Liver (tissue), 9 donors: ENCODE data around the gene C9orf50. TPM values are rescaled to one million over a fixed set of nuclear protein-coding genes. Genes with fewer than 3 reads are reported as not detected.

Source experiments
- DNase-seq: peaks from one replicate; pipeline ENCODE4 v3.0.0-alpha.2; 2017; ENCODE audit warnings: low spot score
- H3K27ac ChIP-seq, 2 donors: one replicate each; pipeline ENCODE4 v1.7.0; 2013; ENCODE audit warnings: inconsistent platforms in 2 of 2, low read length in 2 of 2, control low read depth in 1 of 2, low read depth in 1 of 2, mild to moderate bottlenecking in 1 of 2
- H3K27me3 ChIP-seq, 4 donors: one replicate each; pipeline versions ENCODE4 v1.6.1 to v1.7.0; 2013; ENCODE audit warnings: low read length in 3 of 4, inconsistent platforms in 1 of 4, mild to moderate bottlenecking in 1 of 4, moderate library complexity in 1 of 4; ENCODE audit not compliant: control insufficient read depth in 4 of 4, insufficient read depth in 4 of 4
- H3K36me3 ChIP-seq, 4 donors: one replicate each; pipeline versions ENCODE4 v1.6.1 to v1.7.0; 2013; ENCODE audit warnings: low read length in 3 of 4, mild to moderate bottlenecking in 3 of 4, low read depth in 1 of 4, moderate library complexity in 1 of 4; ENCODE audit not compliant: control insufficient read depth in 4 of 4, insufficient read depth in 3 of 4
- H3K4me1 ChIP-seq, 4 donors: one replicate each; pipeline versions ENCODE4 v1.6.1 to v1.7.0; 2013; ENCODE audit warnings: low read length in 3 of 4, mild to moderate bottlenecking in 3 of 4, moderate library complexity in 1 of 4; ENCODE audit not compliant: control insufficient read depth in 4 of 4, insufficient read depth in 4 of 4
- H3K4me3 ChIP-seq, 3 donors: one replicate each; pipeline versions ENCODE4 v1.6.1 to v1.7.0; 2013; ENCODE audit warnings: low read length in 3 of 3, control low read depth in 1 of 3, low read depth in 1 of 3, mild to moderate bottlenecking in 1 of 3
- H3K9ac ChIP-seq, 2 donors: one replicate each; pipeline ENCODE4 v1.7.0; 2013; ENCODE audit warnings: low read length in 2 of 2, mild to moderate bottlenecking in 2 of 2, moderate library complexity in 2 of 2, control low read depth in 1 of 2, low read depth in 1 of 2
- H3K9me3 ChIP-seq, 4 donors: one replicate each; pipeline versions ENCODE4 v1.6.1 to v1.7.0; 2013; ENCODE audit warnings: low read length in 3 of 4; ENCODE audit not compliant: control insufficient read depth in 4 of 4
- EGR1 ChIP-seq, 2 donors: IDR thresholded peaks; 2 replicates each; pipeline ENCODE4 v1.6.1; 2016 to 2018; ENCODE audit warnings: antibody characterized with exemption in 2 of 2, low read depth in 2 of 2
- FOXA2 ChIP-seq: IDR thresholded peaks from 2 replicates; pipeline ENCODE4 v1.6.1; 2016; ENCODE audit warnings: antibody characterized with exemption
- GABPA ChIP-seq, 2 donors: IDR thresholded peaks in 1 of 2; conservative IDR thresholded peaks in 1 of 2; 2 replicates each; pipeline ENCODE4 v1.6.1; 2016; ENCODE audit warnings: antibody characterized with exemption in 2 of 2, mild to moderate bottlenecking in 1 of 2, moderate library complexity in 1 of 2
- HNF4A ChIP-seq, 2 donors: conservative IDR thresholded peaks; 2 replicates each; pipeline ENCODE4 v1.6.1; 2016; ENCODE audit warnings: antibody characterized with exemption in 2 of 2, mild to moderate bottlenecking in 2 of 2
- HNF4G ChIP-seq: IDR thresholded peaks from 2 replicates; pipeline ENCODE4 v1.6.1; 2016; ENCODE audit warnings: antibody characterized with exemption
- NR2F2 ChIP-seq: IDR thresholded peaks from 2 replicates; pipeline ENCODE4 v1.6.1; 2016; ENCODE audit warnings: antibody characterized with exemption
- RAD21 ChIP-seq, 2 donors: IDR thresholded peaks; 2 replicates each; pipeline ENCODE4 v1.6.1; 2016; ENCODE audit warnings: antibody characterized with exemption in 2 of 2, mild to moderate bottlenecking in 2 of 2
- RXRA ChIP-seq, 2 donors: IDR thresholded peaks; 2 replicates each; pipeline ENCODE4 v1.6.1; 2017 to 2018; ENCODE audit warnings: antibody characterized with exemption in 2 of 2, mild to moderate bottlenecking in 1 of 2
- SP1 ChIP-seq: IDR thresholded peaks from 2 replicates; pipeline ENCODE4 v1.6.1; 2018; ENCODE audit warnings: antibody characterized with exemption, mild to moderate bottlenecking
- TAF1 ChIP-seq: conservative IDR thresholded peaks from 2 replicates; pipeline ENCODE4 v1.6.1; 2016; ENCODE audit warnings: antibody characterized with exemption, mild to moderate bottlenecking
- YY1 ChIP-seq: IDR thresholded peaks from 2 replicates; pipeline ENCODE4 v1.6.1; 2016; ENCODE audit warnings: antibody characterized with exemption, mild to moderate bottlenecking
- WGBS: extraction: QIAGEN DNeasy Blood & Tissue Kit; methylation state at CpG from one replicate; pipeline ENCODE4 v1.1.7; 2013; 5-methylcytosine and 5-hydroxymethylcytosine counted together
- polyA plus RNA-seq, 2 donors: library from polyadenylated mRNA; stranded (reverse) in 1 of 2; unstranded in 1 of 2; fragments of 200-250 nt in 1 of 2; fragments of >200 nt in 1 of 2; fragmentation: Nextera tagmentation in 1 of 2; extraction: Ambion mirVana in 1 of 2; gene quantifications; one replicate each; pipeline versions ENCODE4 v1.2.1 to v1.2.3, GENCODE V29; 2013 to 2015
- total RNA-seq, 2 donors: library from RNA; depleted of rRNA; stranded (reverse); fragments of >200 nt; gene quantifications; one replicate each; pipeline ENCODE4 v1.2.3, GENCODE V29; 2014
- TF ChIP-seq, protein P1 (sequence below): IDR thresholded peaks from 2 replicates; pipeline ENCODE4 v1.6.1; 2016; ENCODE audit warnings: antibody characterized with exemption
- TF ChIP-seq, protein P2 (sequence below): IDR thresholded peaks from 2 replicates; pipeline ENCODE4 v1.6.1; 2016; ENCODE audit warnings: antibody characterized with exemption, mild to moderate bottlenecking
- TF ChIP-seq, protein P3 (sequence below): fragments of 150-350 bp; IDR thresholded peaks from 2 replicates; pipeline ENCODE4 v1.5.1; 2017; ENCODE audit warnings: improper control_type of control experiment, low read depth, low read length; ENCODE audit not compliant: missing input control
- TF ChIP-seq, protein P4 (sequence below): IDR thresholded peaks from 2 replicates; pipeline ENCODE4 v1.6.1; 2016; ENCODE audit warnings: antibody characterized with exemption
- donor health status: healthy.
- donor health status: healthy.
- donor health status: healthy.
- donor health status: healthy.
- donor health status: healthy.

The C9orf50 gene
- total and polyA plus RNA-seq, 4 donors, result 0.23 TPM; not detected in 3

DNA sequence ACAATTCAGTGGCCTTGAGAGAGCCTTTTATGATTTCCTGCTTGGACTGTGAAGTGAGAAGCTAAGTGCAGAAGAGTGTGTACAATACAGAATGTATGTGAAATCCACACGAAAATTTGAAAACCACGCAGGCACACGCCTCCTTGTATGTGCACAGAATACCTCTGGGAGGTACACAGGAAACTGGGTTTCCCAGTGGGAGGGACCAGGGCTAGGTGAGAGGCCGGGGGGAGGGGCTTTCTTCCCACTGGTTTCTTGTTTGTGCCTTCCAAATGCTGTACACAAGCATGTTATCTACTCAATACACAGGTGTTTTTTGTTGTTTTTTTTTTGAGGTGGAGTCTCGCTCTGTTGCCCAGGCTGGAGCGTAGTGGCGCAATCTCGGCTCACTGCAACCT is 16.1 kb downstream of the C9orf50 start:
- Histone ChIP-seq H3K27ac (no peak overlapping the region), H3K27me3 (no peaks in the 10 kb centered on the region), H3K4me1 (peaks cover 7 to 22% (median 15%) of the 10 kb centered on the region in 4 donors), H3K9me3 (no peaks in the 10 kb centered on the region), H3K36me3 (no peaks in the 10 kb centered on the region), H3K4me3 (no peak overlapping the region), H3K9ac (no peak overlapping the region)
- TF ChIP-seq, protein P1, sequence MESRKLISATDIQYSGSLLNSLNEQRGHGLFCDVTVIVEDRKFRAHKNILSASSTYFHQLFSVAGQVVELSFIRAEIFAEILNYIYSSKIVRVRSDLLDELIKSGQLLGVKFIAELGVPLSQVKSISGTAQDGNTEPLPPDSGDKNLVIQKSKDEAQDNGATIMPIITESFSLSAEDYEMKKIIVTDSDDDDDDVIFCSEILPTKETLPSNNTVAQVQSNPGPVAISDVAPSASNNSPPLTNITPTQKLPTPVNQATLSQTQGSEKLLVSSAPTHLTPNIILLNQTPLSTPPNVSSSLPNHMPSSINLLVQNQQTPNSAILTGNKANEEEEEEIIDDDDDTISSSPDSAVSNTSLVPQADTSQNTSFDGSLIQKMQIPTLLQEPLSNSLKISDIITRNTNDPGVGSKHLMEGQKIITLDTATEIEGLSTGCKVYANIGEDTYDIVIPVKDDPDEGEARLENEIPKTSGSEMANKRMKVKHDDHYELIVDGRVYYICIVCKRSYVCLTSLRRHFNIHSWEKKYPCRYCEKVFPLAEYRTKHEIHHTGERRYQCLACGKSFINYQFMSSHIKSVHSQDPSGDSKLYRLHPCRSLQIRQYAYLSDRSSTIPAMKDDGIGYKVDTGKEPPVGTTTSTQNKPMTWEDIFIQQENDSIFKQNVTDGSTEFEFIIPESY, result no peak
- TF ChIP-seq RAD21 (IDR thresholded peaks at IDR 0.05) (no peak), GABPA (IDR thresholded peaks at IDR 0.05 in 1 of 2, conservative IDR thresholded peaks at IDR 0.05 in 1 of 2) (no peak), RXRA (IDR thresholded peaks at IDR 0.05) (no peak), NR2F2 (no peak), FOXA2 (no peak), EGR1 (IDR thresholded peaks at IDR 0.05; ENCODE audit: low read depth in 2 of 2) (no peak), YY1 (no peak), HNF4A (conservative IDR thresholded peaks at IDR 0.05) (no peak), HNF4G (no peak)
- TF ChIP-seq, protein P2, sequence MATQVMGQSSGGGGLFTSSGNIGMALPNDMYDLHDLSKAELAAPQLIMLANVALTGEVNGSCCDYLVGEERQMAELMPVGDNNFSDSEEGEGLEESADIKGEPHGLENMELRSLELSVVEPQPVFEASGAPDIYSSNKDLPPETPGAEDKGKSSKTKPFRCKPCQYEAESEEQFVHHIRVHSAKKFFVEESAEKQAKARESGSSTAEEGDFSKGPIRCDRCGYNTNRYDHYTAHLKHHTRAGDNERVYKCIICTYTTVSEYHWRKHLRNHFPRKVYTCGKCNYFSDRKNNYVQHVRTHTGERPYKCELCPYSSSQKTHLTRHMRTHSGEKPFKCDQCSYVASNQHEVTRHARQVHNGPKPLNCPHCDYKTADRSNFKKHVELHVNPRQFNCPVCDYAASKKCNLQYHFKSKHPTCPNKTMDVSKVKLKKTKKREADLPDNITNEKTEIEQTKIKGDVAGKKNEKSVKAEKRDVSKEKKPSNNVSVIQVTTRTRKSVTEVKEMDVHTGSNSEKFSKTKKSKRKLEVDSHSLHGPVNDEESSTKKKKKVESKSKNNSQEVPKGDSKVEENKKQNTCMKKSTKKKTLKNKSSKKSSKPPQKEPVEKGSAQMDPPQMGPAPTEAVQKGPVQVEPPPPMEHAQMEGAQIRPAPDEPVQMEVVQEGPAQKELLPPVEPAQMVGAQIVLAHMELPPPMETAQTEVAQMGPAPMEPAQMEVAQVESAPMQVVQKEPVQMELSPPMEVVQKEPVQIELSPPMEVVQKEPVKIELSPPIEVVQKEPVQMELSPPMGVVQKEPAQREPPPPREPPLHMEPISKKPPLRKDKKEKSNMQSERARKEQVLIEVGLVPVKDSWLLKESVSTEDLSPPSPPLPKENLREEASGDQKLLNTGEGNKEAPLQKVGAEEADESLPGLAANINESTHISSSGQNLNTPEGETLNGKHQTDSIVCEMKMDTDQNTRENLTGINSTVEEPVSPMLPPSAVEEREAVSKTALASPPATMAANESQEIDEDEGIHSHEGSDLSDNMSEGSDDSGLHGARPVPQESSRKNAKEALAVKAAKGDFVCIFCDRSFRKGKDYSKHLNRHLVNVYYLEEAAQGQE, result no peak
- TF ChIP-seq, protein P3, sequence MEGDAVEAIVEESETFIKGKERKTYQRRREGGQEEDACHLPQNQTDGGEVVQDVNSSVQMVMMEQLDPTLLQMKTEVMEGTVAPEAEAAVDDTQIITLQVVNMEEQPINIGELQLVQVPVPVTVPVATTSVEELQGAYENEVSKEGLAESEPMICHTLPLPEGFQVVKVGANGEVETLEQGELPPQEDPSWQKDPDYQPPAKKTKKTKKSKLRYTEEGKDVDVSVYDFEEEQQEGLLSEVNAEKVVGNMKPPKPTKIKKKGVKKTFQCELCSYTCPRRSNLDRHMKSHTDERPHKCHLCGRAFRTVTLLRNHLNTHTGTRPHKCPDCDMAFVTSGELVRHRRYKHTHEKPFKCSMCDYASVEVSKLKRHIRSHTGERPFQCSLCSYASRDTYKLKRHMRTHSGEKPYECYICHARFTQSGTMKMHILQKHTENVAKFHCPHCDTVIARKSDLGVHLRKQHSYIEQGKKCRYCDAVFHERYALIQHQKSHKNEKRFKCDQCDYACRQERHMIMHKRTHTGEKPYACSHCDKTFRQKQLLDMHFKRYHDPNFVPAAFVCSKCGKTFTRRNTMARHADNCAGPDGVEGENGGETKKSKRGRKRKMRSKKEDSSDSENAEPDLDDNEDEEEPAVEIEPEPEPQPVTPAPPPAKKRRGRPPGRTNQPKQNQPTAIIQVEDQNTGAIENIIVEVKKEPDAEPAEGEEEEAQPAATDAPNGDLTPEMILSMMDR, result no peak
- no peak for DNase-seq
- WGBS, result 72% methylated on average over 8 of the region's 8 CpGs

DNA sequence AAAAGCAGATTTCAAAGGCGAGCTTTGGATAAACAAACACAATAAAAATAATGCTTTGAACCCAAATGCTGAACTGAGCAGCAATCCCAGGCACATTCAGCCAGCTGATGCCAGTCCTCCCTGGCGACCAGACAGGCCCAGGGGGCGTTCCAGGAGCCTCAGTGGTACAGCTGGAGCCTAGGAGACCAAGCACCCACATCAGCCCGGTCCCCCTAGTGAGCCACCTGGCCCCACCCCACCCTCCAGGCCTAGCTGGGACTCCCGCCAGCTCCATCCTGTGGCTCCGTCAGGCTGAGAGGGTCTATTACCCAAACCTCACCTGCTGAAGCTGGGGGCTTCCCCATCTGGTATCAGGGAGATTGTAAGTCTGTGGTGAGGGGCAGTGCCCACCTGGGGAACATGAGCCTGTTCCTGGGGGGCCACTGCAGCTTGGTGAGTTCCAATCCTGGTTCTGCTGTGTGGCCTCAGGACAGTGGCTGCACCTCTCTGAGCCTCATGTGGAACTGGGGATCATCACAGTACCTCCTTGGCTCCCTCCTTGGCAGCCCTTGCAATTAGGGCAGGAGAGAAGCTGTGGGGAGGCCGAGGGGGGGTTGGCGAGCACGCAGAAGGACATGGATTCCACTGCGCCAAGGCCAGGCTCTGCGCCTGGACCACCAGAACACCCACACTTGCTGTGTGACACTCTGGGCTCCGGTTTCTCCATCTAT is 16.7 kb downstream of the C9orf50 start:
- Histone ChIP-seq H3K9me3 (no peaks in the 10 kb centered on the region), H3K27ac (no peak overlapping the region), H3K9ac (no peak overlapping the region), H3K36me3 (no peaks in the 10 kb centered on the region), H3K4me1 (peaks cover 4 to 19% (median 12%) of the 10 kb centered on the region in 4 donors), H3K27me3 (no peaks in the 10 kb centered on the region), H3K4me3 (no peak overlapping the region)
- WGBS, result 91% methylated on average over 12 of the region's 12 CpGs
- TF ChIP-seq SP1 (no peak), YY1 (no peak), TAF1 (no peak), NR2F2 (no peak)
- TF ChIP-seq, protein P1, result no peak
- TF ChIP-seq, protein P4, sequence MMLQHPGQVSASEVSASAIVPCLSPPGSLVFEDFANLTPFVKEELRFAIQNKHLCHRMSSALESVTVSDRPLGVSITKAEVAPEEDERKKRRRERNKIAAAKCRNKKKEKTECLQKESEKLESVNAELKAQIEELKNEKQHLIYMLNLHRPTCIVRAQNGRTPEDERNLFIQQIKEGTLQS, result no peak
- no peak for DNase-seq
